Measurements from ENCODE around the gene CDK2.

The CDK2 gene

DNA sequence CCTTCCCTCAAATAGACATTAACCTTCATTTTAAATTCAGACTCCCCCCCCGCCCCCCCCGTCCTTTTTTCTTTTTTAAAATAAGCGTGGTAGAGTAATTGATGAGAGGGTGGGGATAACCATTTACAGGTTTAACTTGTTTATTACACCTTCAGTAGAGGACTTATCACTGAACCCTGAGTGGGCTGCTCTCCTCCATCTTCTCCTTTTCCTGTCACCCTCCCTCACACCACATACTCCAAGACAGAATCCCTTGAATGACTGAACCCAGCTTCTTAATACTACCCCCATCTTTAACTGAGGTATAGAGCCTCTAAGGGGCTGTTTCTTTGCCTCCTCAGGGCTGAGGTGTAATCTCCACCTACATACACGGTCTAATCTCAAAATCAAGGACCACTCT, 50.6 kb downstream of the CDK2 start:
- no peak for DNase-seq

DNA sequence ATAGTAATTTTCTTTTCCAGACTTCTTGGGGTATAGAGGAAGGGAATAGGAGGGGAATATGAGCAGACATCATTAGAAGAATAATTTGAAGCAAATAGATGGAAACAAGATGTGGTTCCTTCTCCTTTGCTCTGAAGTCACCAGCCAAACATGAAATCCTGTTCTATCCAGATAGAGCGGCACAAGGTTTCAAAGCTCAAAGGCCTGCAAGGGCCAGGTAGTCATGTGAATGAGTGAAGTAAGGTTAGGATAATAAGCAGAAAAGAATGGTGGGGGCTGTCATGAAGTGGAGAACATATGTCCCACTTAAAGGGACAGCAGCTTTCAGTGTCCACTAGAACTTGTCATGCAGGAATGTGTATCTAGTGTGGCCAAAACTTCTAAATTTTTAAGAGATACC, 51.7 kb downstream of the CDK2 start:
- DNase-seq: no peak

DNA sequence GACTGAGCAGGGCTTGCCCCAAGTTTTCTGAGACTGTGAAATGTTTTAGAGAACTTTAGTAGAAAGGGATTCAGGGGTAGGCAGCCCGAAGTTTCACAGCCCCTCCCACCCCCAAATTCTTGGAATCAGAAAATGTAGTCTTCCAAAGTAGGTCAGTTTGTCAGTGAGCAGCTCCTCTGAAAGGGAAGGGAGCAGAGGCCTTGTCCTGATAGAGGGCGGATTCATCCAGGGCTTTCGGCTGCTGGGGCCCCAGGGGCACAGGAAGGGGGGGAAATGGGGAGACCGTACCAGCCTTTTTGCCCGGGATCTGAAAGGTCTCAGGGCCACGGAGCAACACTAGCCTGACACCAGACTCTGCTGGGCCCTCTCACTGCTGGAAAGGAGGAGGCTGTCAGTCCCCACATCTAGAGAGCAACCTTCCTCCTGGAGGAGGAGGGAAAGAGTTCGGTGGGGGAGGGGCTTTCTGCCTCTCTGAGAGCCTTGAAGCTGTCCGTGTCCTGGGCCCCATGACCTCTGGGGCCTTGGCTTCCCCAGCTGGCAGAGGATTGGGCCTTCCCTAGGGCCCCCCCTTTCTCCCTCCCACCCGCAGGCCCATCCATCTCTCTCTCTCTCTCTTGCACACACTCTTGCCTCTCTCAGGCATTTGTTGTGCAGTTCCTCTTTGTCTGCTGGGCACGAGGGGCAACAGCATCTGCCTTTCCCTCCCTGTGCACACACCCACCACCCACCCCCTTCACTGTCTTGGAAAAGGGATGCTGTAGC, 54.0 kb downstream of the CDK2 start, which contains the start of gene IKZF4:
Gene IKZF4 (plus strand): TSS at position 621 of the 762 bp plus-strand sequence. CDS start 451 bp downstream, outside the sequence.
- DNase-seq: no peak

DNA sequence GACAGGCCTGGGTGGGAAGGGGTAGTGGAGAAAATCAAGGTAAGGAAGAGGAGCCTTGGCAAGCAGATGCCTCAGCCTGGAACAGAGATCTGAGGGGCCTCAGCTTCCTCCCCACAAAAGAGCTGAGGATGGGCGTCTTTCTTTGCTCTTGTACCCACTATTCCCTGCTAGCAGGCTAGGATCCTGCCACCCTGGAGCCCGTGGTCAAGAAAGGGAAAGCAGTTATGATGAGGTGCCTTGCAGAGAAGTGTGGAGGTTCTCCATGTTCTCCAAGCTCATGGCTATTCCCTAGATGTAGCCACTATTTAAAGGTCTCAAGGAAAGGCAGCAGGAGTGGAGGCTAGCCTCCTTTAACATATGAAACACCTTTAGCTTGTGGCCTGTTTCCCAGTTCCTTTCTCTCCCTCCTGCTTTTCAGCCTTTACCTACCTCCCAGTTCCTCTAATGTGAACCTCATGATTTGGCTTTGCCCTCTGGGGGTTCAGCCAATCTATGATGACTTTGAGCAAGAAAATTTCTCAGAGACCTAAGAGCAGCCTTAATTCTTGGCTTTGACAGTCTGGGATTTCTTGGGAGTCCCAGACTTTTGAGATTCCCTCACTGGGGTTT, 55.4 kb downstream of the CDK2 start:
- DNase-seq: no peak

All from HCEC 1CT (cell line).